SK-N-SH (cell line): ENCODE results near the gene OR51B2. TPM values are rescaled to one million over a fixed set of nuclear protein-coding genes. Genes with fewer than 3 reads are reported as not detected.

Experiments used
- CTCF ChIA-PET: fragments of 300-600, 350-600 bp; formaldehyde crosslinking; extraction: SDS; loops from one replicate; lab custom pipeline; 2021; lab: Yijun Ruan, JAX
- POLR2A ChIA-PET: fragments of 350-600 bp; sonication (Branson Sonifier 250); formaldehyde crosslinking; extraction: SDS; loops from one replicate; lab custom pipeline; 2020; ENCODE audit warnings: antibody characterized with exemption, inconsistent platforms; lab: Yijun Ruan, JAX
- DNase-seq: peaks from one replicate; pipeline ENCODE4 v3.0.0; 2012
- H2AFZ ChIP-seq: fragments of 200-600 bp; sonication (generic); 2 replicates; pipeline ENCODE4 v1.8.1; 2016; ENCODE audit warnings: antibody characterized with exemption, mild to moderate bottlenecking, low read depth
- H3F3A ChIP-seq: fragments of 200-600 bp; sonication (generic); replicated peaks from 2 replicates; pipeline ENCODE3; 2016; ENCODE audit warnings: antibody characterized with exemption, mild to moderate bottlenecking; ENCODE audit not compliant: insufficient read depth
- H3K27ac ChIP-seq, 2 experiments: fragments of 200-500 bp in 1 of 2; fragments of 200-600 bp in 1 of 2; sonication (Bioruptor generic) in 1 of 2; sonication (generic), shearing (Covaris generic) in 1 of 2; 2 replicates each; pipeline versions ENCODE4 v1.5.1 to v1.6.1; 2014 to 2016; ENCODE audit warnings: low read depth in 2 of 2, inconsistent platforms in 1 of 2, low read length in 1 of 2, mild to moderate bottlenecking in 1 of 2, mixed read lengths in 1 of 2
- H3K27me3 ChIP-seq: fragments of 200-600 bp; sonication (generic), shearing (Covaris generic); 2 replicates; pipeline ENCODE4 v1.6.1; 2016; ENCODE audit warnings: mixed run types; ENCODE audit not compliant: insufficient read depth
- H3K36me3 ChIP-seq, 2 experiments: fragments of 200-500 bp in 1 of 2; fragments of 200-600 bp in 1 of 2; sonication (Bioruptor generic) in 1 of 2; sonication (generic) in 1 of 2; replicated peaks in 1 of 2; 2 replicates each; pipeline versions ENCODE3 to v1.5.1; 2014 to 2016; ENCODE audit warnings: low read length in 1 of 2, mild to moderate bottlenecking in 1 of 2; ENCODE audit not compliant: insufficient read depth in 2 of 2, control insufficient read depth in 1 of 2
- H3K4me1 ChIP-seq, 2 experiments: fragments of 200-500 bp in 1 of 2; fragments of 200-600 bp in 1 of 2; sonication (Bioruptor generic) in 1 of 2; sonication (generic), shearing (Covaris generic) in 1 of 2; 2 replicates each; pipeline versions ENCODE4 v1.5.1 to v1.6.1; 2014 to 2016; ENCODE audit warnings: low read depth in 1 of 2, low read length in 1 of 2, mixed run types in 1 of 2; ENCODE audit not compliant: insufficient read depth in 2 of 2, control insufficient read depth in 1 of 2
- H3K4me2 ChIP-seq: fragments of 200-600 bp; sonication (generic), shearing (Covaris generic); 2 replicates; pipeline ENCODE4 v1.6.1; 2017; ENCODE audit warnings: mixed run types
- H3K4me3 ChIP-seq, 2 experiments: fragments of 200-500 bp in 1 of 2; fragments of 200-600 bp in 1 of 2; sonication (Bioruptor generic) in 1 of 2; sonication (generic), shearing (Covaris generic) in 1 of 2; 2 replicates each; pipeline versions ENCODE4 v1.5.1 to v1.8.1; 2014 to 2016; ENCODE audit warnings: low read depth in 2 of 2, inconsistent platforms in 1 of 2, low read length in 1 of 2, mild to moderate bottlenecking in 1 of 2, mixed read lengths in 1 of 2, moderate library complexity in 1 of 2
- H3K79me2 ChIP-seq: fragments of 200-600 bp; sonication (generic); 2 replicates; pipeline ENCODE4 v1.8.1; 2017; ENCODE audit warnings: mild to moderate bottlenecking; ENCODE audit not compliant: insufficient read depth
- H3K9ac ChIP-seq: fragments of 200-600 bp; sonication (generic); 2 replicates; pipeline ENCODE4 v1.6.1; 2017; ENCODE audit warnings: mixed run types
- H3K9me2 ChIP-seq: fragments of 200-600 bp; sonication (generic); 2 replicates; pipeline ENCODE4 v1.6.1; 2017; ENCODE audit warnings: mixed run types
- H3K9me3 ChIP-seq: fragments of 200-600 bp; sonication (generic); 2 replicates; pipeline ENCODE4 v1.6.1; 2017; ENCODE audit warnings: mixed run types, mild to moderate bottlenecking, moderate library complexity
- H4K20me1 ChIP-seq: fragments of 200-600 bp; sonication (generic); 2 replicates; pipeline ENCODE4 v1.6.1; 2017; ENCODE audit warnings: mild to moderate bottlenecking, mixed run types; ENCODE audit not compliant: insufficient read depth
- CHD2 ChIP-seq: fragments of 150-350 bp; IDR thresholded peaks from 2 replicates; pipeline ENCODE4 v1.6.1; 2018; ENCODE audit warnings: low read length; ENCODE audit not compliant: partially characterized antibody
- ELF1 ChIP-seq: IDR thresholded peaks from 2 replicates; pipeline ENCODE4 v1.4.0; 2012
- EP300 ChIP-seq, 2 experiments: IDR thresholded peaks; 2 replicates each; pipeline versions ENCODE4 v1.4.0 to v1.6.1; 2012; ENCODE audit warnings: borderline replicate concordance in 1 of 2, low read depth in 1 of 2, low read length in 1 of 2
- FOXJ3 ChIP-seq: sonication (generic); formaldehyde crosslinking; IDR thresholded peaks from 2 replicates; pipeline ENCODE4 v1.5.1; 2020; ENCODE audit warnings: mild to moderate bottlenecking, missing genetic modification reagents
- FOXM1 ChIP-seq: IDR thresholded peaks from 2 replicates; pipeline ENCODE4 v1.4.0; 2012; ENCODE audit warnings: low read depth, mild to moderate bottlenecking
- GABPA ChIP-seq: IDR thresholded peaks from 2 replicates; pipeline ENCODE4 v1.4.0; 2012; ENCODE audit warnings: low read depth, mild to moderate bottlenecking
- GATA2 ChIP-seq: sonication (generic); formaldehyde crosslinking; IDR thresholded peaks from 2 replicates; pipeline ENCODE4 v1.5.0; 2020; ENCODE audit warnings: mild to moderate bottlenecking, missing genetic modification reagents
- JUND ChIP-seq: IDR thresholded peaks from 2 replicates; pipeline ENCODE4 v1.4.0; 2012
- MEF2A ChIP-seq: IDR thresholded peaks from 2 replicates; pipeline ENCODE4 v1.4.0; 2012; ENCODE audit warnings: low read depth, borderline replicate concordance
- MXI1 ChIP-seq: IDR thresholded peaks from 2 replicates; pipeline ENCODE4 v1.6.1; 2012; ENCODE audit warnings: mild to moderate bottlenecking, low read depth, low read length, improper control_type of control experiment
- NFIC ChIP-seq: IDR thresholded peaks from 2 replicates; pipeline ENCODE4 v1.4.0; 2012; ENCODE audit warnings: borderline replicate concordance
- POLR2AphosphoS5 ChIP-seq: IDR thresholded peaks from 2 replicates; pipeline ENCODE4 v1.6.1; 2012; ENCODE audit warnings: low read depth, low read length
- RAD21 ChIP-seq: IDR thresholded peaks from 2 replicates; pipeline ENCODE4 v1.6.1; 2012; ENCODE audit warnings: mild to moderate bottlenecking, low read length
- RCOR1 ChIP-seq: fragments of 150-350 bp; IDR thresholded peaks from 2 replicates; pipeline ENCODE4 v1.6.1; 2017; ENCODE audit warnings: antibody characterized with exemption, low read length
- REST ChIP-seq: IDR thresholded peaks from 2 replicates; pipeline ENCODE4 v1.6.1; 2012; ENCODE audit warnings: mild to moderate bottlenecking, low read depth, low read length, moderate library complexity
- RFX5 ChIP-seq: IDR thresholded peaks from 2 replicates; pipeline ENCODE4 v1.6.1; 2012; ENCODE audit warnings: mild to moderate bottlenecking, improper control_type of control experiment, low read length
- RXRA ChIP-seq: IDR thresholded peaks from 2 replicates; pipeline ENCODE4 v1.4.0; 2012; ENCODE audit warnings: low read depth, mild to moderate bottlenecking, borderline replicate concordance
- SMC3 ChIP-seq: IDR thresholded peaks from 2 replicates; pipeline ENCODE4 v1.6.1; 2012; ENCODE audit warnings: low read depth, low read length, improper control_type of control experiment
- TAF1 ChIP-seq: IDR thresholded peaks from 2 replicates; pipeline ENCODE4 v1.6.1; 2012; ENCODE audit warnings: low read depth, mild to moderate bottlenecking, low read length, moderate library complexity, borderline replicate concordance
- TEAD4 ChIP-seq: IDR thresholded peaks from 2 replicates; pipeline ENCODE4 v1.4.0; 2012; ENCODE audit warnings: mild to moderate bottlenecking, borderline replicate concordance; ENCODE audit not compliant: insufficient read depth
- USF1 ChIP-seq: IDR thresholded peaks from 2 replicates; pipeline ENCODE4 v1.4.0; 2012; ENCODE audit warnings: low read depth, borderline replicate concordance
- USF2 ChIP-seq: fragments of 150-350 bp; IDR thresholded peaks from 2 replicates; pipeline ENCODE4 v1.6.1; 2017; ENCODE audit warnings: antibody characterized with exemption, low read length, low read depth, borderline replicate concordance
- YY1 ChIP-seq: IDR thresholded peaks from 2 replicates; pipeline ENCODE4 v1.4.0; 2012; ENCODE audit warnings: low read depth, mild to moderate bottlenecking
- ZBTB33 ChIP-seq: IDR thresholded peaks from 2 replicates; pipeline ENCODE4 v1.4.0; 2012; ENCODE audit warnings: low read depth, borderline replicate concordance
- WGBS: methylation state at CpG from one replicate; pipeline ENCODE4 v1.1.6; 2017; ENCODE audit warnings: low lambda C conversion rate; 5-methylcytosine and 5-hydroxymethylcytosine counted together
- polyA plus RNA-seq, 3 experiments: library from polyadenylated mRNA; depleted of rRNA; stranded (reverse); fragments of >200 nt; gene quantifications; 2 replicates each; pipeline ENCODE4 v1.2.3, GENCODE V29; 2012

OR51B2 gene
- polyA plus RNA-seq, 1 of the 3 experiments (the other 2 are of a cell fraction), result not detected

GRCh38 chr11:5290106-5290505 lies 34.0 kb downstream of the OR51B2 start:
- H3F3A ChIP-seq, result no peaks in the 10 kb centered on the region
- H2AFZ ChIP-seq, result no peak overlapping the region
- no peak overlapping the region for H3K27ac ChIP-seq
- ChIA-PET CTCF (no interaction called here), POLR2A (no interaction called here)
- H3K9me2 ChIP-seq, result no peaks in the 10 kb centered on the region
- 15% methylated on average over 1 of the region's 1 CpG for WGBS
- H3K9me3 ChIP-seq, result no peaks in the 10 kb centered on the region
- H3K9ac ChIP-seq, result no peak overlapping the region
- H4K20me1 ChIP-seq, result no peaks in the 10 kb centered on the region
- TF ChIP-seq MXI1, result no peak
- TF ChIP-seq EP300 (IDR thresholded peaks at IDR 0.05; ENCODE audit: borderline replicate concordance in 1 of 2, low read depth in 1 of 2, low read length in 1 of 2), result no peak
- TF ChIP-seq TAF1, result no peak
- no peak for TF ChIP-seq RXRA
- no peak for TF ChIP-seq GABPA
- TF ChIP-seq FOXJ3 (CRISPR knock-in tag), result no peak
- TF ChIP-seq ZBTB33, result no peak
- TF ChIP-seq TEAD4, result no peak
- no peak for TF ChIP-seq CHD2
- no peak for TF ChIP-seq SMC3
- no peak for TF ChIP-seq RCOR1
- no peak for TF ChIP-seq NFIC
- no peak for TF ChIP-seq JUND
- no peak for TF ChIP-seq POLR2AphosphoS5
- no peak for TF ChIP-seq ELF1
- no peak for TF ChIP-seq RAD21
- TF ChIP-seq YY1, result no peak
- no peak for TF ChIP-seq MEF2A
- TF ChIP-seq, all 33 proteins: peak for 0
- Histone ChIP-seq H3K27me3 (no peaks in the 10 kb centered on the region), H3K79me2 (no peaks in the 10 kb centered on the region), H3K36me3 (no peaks in the 10 kb centered on the region), H3K4me2 (no peak overlapping the region), H3K4me3 (no peak overlapping the region), H3K4me1 (no peaks in the 10 kb centered on the region)
- no peak for DNase-seq

- Histone ChIP-seq H3K27ac (no peak overlapping the region), H3K4me3 (no peak overlapping the region), H3K79me2 (no peaks in the 10 kb centered on the region), H3K4me2 (no peak overlapping the region), H2AFZ (no peak overlapping the region), H3K27me3 (no peaks in the 10 kb centered on the region), H3K9me3 (no peaks in the 10 kb centered on the region), H3K36me3 (no peaks in the 10 kb centered on the region), H4K20me1 (no peaks in the 10 kb centered on the region), H3K9me2 (no peaks in the 10 kb centered on the region), H3F3A (no peaks in the 10 kb centered on the region), H3K9ac (no peak overlapping the region), H3K4me1 (no peaks in the 10 kb centered on the region)
- POLR2A ChIA-PET, result no interaction called here
- no peak for DNase-seq
- CTCF ChIA-PET, result no interaction called here
- TF ChIP-seq RFX5 (no peak), RXRA (no peak), REST (no peak), FOXJ3 (CRISPR knock-in tag) (no peak), GATA2 (CRISPR knock-in tag) (no peak), USF2 (no peak), POLR2AphosphoS5 (no peak), FOXM1 (no peak), USF1 (no peak)
Observed at GRCh38 chr11:5289696-5290095, 34.4 kb downstream of the OR51B2 start.
